Osteocyte (in vitro differentiated cells): ENCODE measurements around the gene VPS37B. TPM values are rescaled to one million over a fixed set of nuclear protein-coding genes. Genes with fewer than 3 reads are reported as not detected.
A peak's percentile ranks its signal among the peaks of the same experiment; 100 is the strongest.

ENCODE experiments used
- DNase-seq: peaks from one replicate; pipeline ENCODE4 v3.0.0; 2021; ENCODE audit warnings: mixed read lengths; ENCODE audit not compliant: unreplicated experiment; ENCODE audit errors: extremely low spot score
- H3K27ac Mint-ChIP-seq: one replicate; pipeline ENCODE4 v1.8.0; 2021; ENCODE audit warnings: mild to moderate bottlenecking, mixed read lengths; ENCODE audit not compliant: unreplicated experiment
- H3K27me3 Mint-ChIP-seq: one replicate; pipeline ENCODE4 v1.8.0; 2021; ENCODE audit warnings: mixed read lengths; ENCODE audit not compliant: unreplicated experiment
- H3K36me3 Mint-ChIP-seq: one replicate; pipeline ENCODE4 v1.8.0; 2021; ENCODE audit warnings: mixed read lengths; ENCODE audit not compliant: unreplicated experiment
- H3K4me1 Mint-ChIP-seq: one replicate; pipeline ENCODE4 v1.8.0; 2021; ENCODE audit warnings: mixed read lengths; ENCODE audit not compliant: unreplicated experiment
- H3K4me3 Mint-ChIP-seq: one replicate; pipeline ENCODE4 v1.8.0; 2021; ENCODE audit warnings: mild to moderate bottlenecking, moderate library complexity, mixed read lengths; ENCODE audit not compliant: unreplicated experiment
- H3K9me3 Mint-ChIP-seq: one replicate; pipeline ENCODE4 v1.8.0; 2021; ENCODE audit warnings: mixed read lengths; ENCODE audit not compliant: unreplicated experiment
- total RNA-seq: library from RNA; stranded (reverse); gene quantifications from 2 replicates; pipeline ENCODE4 v1.2.1, GENCODE V29; 2021
- TF ChIP-seq, protein P1 (sequence below): fragments of 200-600 bp; sonication (generic); IDR thresholded peaks from 2 replicates; pipeline ENCODE4 v1.5.0; 2021; ENCODE audit warnings: antibody characterized with exemption, mild to moderate bottlenecking, moderate library complexity

VPS37B gene
- total RNA-seq, 1 donor from 2014 or later = 27.5 TPM

DNA sequence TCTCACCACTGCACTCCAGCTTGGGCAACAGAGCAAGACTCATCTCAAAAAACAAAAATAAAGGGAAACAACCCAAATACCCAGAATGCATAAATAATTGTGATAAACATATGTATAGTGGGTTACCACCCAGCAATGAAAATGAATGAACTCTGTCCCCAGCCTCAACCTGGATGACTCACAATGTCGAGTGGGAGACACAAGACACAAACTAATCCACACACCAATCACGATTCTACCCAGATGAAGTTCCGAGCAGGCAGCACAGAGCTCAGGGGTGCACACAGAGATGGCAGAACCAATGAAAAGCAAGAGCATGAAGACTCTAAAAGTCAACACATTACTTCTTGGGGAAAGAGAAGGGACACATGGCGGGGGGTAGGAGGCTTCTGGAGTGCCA lies 43.2 kb upstream of the VPS37B start:
- no peak overlapping the region for H3K4me3 Mint-ChIP-seq
- H3K4me1 Mint-ChIP-seq = peaks cover 30% of the 10 kb centered on the region
- H3K27me3 Mint-ChIP-seq = no peaks in the 10 kb centered on the region
- TF ChIP-seq, protein P1, sequence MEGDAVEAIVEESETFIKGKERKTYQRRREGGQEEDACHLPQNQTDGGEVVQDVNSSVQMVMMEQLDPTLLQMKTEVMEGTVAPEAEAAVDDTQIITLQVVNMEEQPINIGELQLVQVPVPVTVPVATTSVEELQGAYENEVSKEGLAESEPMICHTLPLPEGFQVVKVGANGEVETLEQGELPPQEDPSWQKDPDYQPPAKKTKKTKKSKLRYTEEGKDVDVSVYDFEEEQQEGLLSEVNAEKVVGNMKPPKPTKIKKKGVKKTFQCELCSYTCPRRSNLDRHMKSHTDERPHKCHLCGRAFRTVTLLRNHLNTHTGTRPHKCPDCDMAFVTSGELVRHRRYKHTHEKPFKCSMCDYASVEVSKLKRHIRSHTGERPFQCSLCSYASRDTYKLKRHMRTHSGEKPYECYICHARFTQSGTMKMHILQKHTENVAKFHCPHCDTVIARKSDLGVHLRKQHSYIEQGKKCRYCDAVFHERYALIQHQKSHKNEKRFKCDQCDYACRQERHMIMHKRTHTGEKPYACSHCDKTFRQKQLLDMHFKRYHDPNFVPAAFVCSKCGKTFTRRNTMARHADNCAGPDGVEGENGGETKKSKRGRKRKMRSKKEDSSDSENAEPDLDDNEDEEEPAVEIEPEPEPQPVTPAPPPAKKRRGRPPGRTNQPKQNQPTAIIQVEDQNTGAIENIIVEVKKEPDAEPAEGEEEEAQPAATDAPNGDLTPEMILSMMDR = no peak
- DNase-seq = no peak
- H3K9me3 Mint-ChIP-seq = no peaks in the 10 kb centered on the region
- peaks cover 3% of the 10 kb centered on the region for H3K36me3 Mint-ChIP-seq
- peak overlapping the region; percentile 33 for H3K27ac Mint-ChIP-seq

GRCh38 chr12:122937622-122938091 lies 41.7 kb upstream of the VPS37B start:
- Mint-ChIP-seq H3K36me3 (peaks cover 3% of the 10 kb centered on the region), H3K27ac (no peak overlapping the region), H3K27me3 (no peaks in the 10 kb centered on the region), H3K4me1 (peaks cover 15% of the 10 kb centered on the region), H3K4me3 (no peak overlapping the region), H3K9me3 (no peaks in the 10 kb centered on the region)
- DNase-seq = no peak
- TF ChIP-seq, protein P1 = no peak

- no peak for DNase-seq
- no peaks in the 10 kb centered on the region for H3K27me3 Mint-ChIP-seq
- H3K4me3 Mint-ChIP-seq = no peak overlapping the region
- peaks cover 5% of the 10 kb centered on the region for H3K4me1 Mint-ChIP-seq
- H3K36me3 Mint-ChIP-seq = peaks cover 5% of the 10 kb centered on the region
- TF ChIP-seq, protein P1 = no peak
- peak overlapping the region; percentile 7 for H3K27ac Mint-ChIP-seq
- no peaks in the 10 kb centered on the region for H3K9me3 Mint-ChIP-seq
Measured at GRCh38 chr12:122935318-122935717, 39.4 kb upstream of the VPS37B start.

DNA sequence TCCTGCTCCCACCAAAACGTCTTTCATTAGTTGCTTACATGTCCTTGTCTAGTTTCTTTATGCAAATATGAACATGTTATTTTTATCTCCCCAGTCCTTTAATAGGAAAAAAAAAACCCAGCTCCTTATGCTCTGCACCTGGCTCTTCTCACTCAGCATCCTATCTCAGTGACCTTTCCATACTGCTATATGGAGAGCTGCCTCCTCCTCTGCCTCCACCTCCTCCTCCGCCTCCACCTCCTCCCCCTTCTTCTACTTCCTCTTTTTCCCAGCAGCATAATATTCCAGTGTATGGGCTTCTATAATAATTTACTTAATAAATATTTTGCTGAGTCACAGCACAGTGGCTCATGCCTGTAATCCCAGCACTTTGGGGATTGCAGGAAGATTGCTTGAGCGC lies 38.8 kb upstream of the VPS37B start:
- Mint-ChIP-seq H3K27ac (no peak overlapping the region), H3K4me1 (peaks cover 5% of the 10 kb centered on the region), H3K4me3 (no peak overlapping the region), H3K9me3 (no peaks in the 10 kb centered on the region), H3K27me3 (no peaks in the 10 kb centered on the region), H3K36me3 (peaks cover 5% of the 10 kb centered on the region)
- TF ChIP-seq, protein P1 = no peak
- DNase-seq = no peak

- no peak overlapping the region for H3K27ac Mint-ChIP-seq
- H3K4me3 Mint-ChIP-seq = no peak overlapping the region
- H3K27me3 Mint-ChIP-seq = no peaks in the 10 kb centered on the region
- H3K4me1 Mint-ChIP-seq = peaks cover 5% of the 10 kb centered on the region
- TF ChIP-seq, protein P1 = no peak
- peaks cover 2% of the 10 kb centered on the region for H3K36me3 Mint-ChIP-seq
- no peaks in the 10 kb centered on the region for H3K9me3 Mint-ChIP-seq
- no peak for DNase-seq
Measured at GRCh38 chr12:122932207-122932606, 36.3 kb upstream of the VPS37B start.
